Suppressor macrophage treated with lipopolysaccharide for 1 hour (primary cell): ENCODE results near the gene PPP2R2C.

Experiments
- DNase-seq, 3 donors: peaks; one replicate each; pipeline ENCODE4 v3.0.0-alpha.2; 2020 to 2022

PPP2R2C gene

GRCh38 chr4:6467600-6467999 is 4.8 kb downstream of the PPP2R2C start:
- no peak for DNase-seq

GRCh38 chr4:6466756-6467381 is 5.5 kb downstream of the PPP2R2C start:
- no peak for DNase-seq

- no peak for DNase-seq
Observed at GRCh38 chr4:6465955-6466354, 6.5 kb downstream of the PPP2R2C start.

GRCh38 chr4:6464842-6465588 is 7.4 kb downstream of the PPP2R2C start:
- no peak for DNase-seq

- no peak for DNase-seq
Observed at GRCh38 chr4:6463311-6464289, 8.8 kb downstream of the PPP2R2C start.

GRCh38 chr4:6461301-6462165 is 10.9 kb downstream of the PPP2R2C start:
- no peak for DNase-seq

GRCh38 chr4:6460876-6461275 is 11.5 kb downstream of the PPP2R2C start:
- no peak for DNase-seq

- DNase-seq: no peak
Observed at GRCh38 chr4:6458528-6458927, 13.9 kb downstream of the PPP2R2C start.

- no peak for DNase-seq
Observed at GRCh38 chr4:6456450-6456849, 16.0 kb downstream of the PPP2R2C start.

- DNase-seq: no peak
Observed at GRCh38 chr4:6454112-6454910, 18.1 kb downstream of the PPP2R2C start.

GRCh38 chr4:6453688-6453990 is 18.8 kb downstream of the PPP2R2C start:
- no peak for DNase-seq

- no peak for DNase-seq
Observed at GRCh38 chr4:6452897-6453687, 19.3 kb downstream of the PPP2R2C start.

- DNase-seq: no peak
Observed at GRCh38 chr4:6452116-6452896, 20.1 kb downstream of the PPP2R2C start.

- DNase-seq: no peak
Observed at GRCh38 chr4:6451309-6451708, 21.1 kb downstream of the PPP2R2C start.

GRCh38 chr4:6450709-6451108 is 21.7 kb downstream of the PPP2R2C start:
- no peak for DNase-seq

GRCh38 chr4:6449746-6450369 is 22.6 kb downstream of the PPP2R2C start:
- DNase-seq: no peak

GRCh38 chr4:6449335-6449734 is 23.1 kb downstream of the PPP2R2C start:
- DNase-seq: no peak

GRCh38 chr4:6448476-6449170 is 23.8 kb downstream of the PPP2R2C start:
- no peak for DNase-seq

GRCh38 chr4:6447672-6448171 is 24.7 kb downstream of the PPP2R2C start:
- no peak for DNase-seq
